Measurements from ENCODE around the gene NXPH1. TPM values are rescaled to one million over a fixed set of nuclear protein-coding genes. Genes with fewer than 3 reads are reported as not detected.

NXPH1 gene
- polyA plus RNA-seq, 3 donors = 0.11 to 0.15 TPM; not detected in 1

GRCh38 chr7:8491544-8492489 lies 58.4 kb downstream of the NXPH1 start:
- no peak for DNase-seq (ENCODE audit: low read depth in 3 of 3, low spot score in 2 of 3)

DNA sequence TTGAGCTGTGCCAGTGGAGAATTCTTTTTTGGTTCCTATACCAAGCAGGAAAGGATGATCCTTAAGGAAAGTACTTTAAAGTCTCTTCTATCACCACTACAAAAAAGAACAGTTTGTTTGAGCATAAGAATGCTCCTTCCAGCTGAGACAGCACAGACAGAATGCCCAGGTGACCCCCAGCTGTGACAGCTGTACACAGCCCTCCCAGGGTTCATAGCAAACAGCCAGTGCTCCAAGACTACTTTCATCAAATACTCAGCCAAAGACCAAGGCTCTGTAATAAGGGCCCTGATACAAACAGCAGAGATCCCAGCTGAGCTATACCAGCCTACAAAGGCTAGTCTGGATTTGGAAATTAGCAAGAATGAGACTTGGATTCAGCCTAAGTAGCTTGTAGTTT lies 65.7 kb downstream of the NXPH1 start:
- DNase-seq (ENCODE audit: low read depth in 3 of 3, low spot score in 2 of 3) = no peak

- no peak for DNase-seq (ENCODE audit: low read depth in 3 of 3, low spot score in 2 of 3)
Measured at GRCh38 chr7:8500286-8500685, 66.9 kb downstream of the NXPH1 start.

GRCh38 chr7:8507566-8507965 lies 74.2 kb downstream of the NXPH1 start:
- DNase-seq (ENCODE audit: low read depth in 3 of 3, low spot score in 2 of 3) = no peak

GRCh38 chr7:8509621-8510020 lies 76.2 kb downstream of the NXPH1 start:
- no peak for DNase-seq (ENCODE audit: low read depth in 3 of 3, low spot score in 2 of 3)

DNA sequence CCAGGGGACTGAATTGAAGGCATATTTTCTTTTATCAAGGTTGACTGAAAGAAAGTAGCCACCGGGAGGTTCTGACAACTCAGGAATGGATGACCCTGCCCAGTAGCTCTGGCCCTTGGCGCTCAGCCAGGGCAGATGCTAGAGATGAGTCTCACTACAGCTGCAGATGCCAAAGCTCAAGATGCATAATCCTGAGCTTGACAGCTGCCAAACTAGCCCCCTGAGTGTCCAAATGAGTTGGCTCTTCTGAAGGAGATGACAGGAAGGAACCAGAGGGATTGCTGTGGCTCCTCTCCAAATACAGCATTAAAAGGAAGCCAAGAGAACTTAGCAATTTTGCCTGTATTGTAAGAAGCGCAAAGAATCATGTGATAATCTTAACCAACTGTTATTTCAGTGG lies 78.4 kb downstream of the NXPH1 start:
- DNase-seq (ENCODE audit: low read depth in 3 of 3, low spot score in 2 of 3) = no peak

- peak; percentile 15 to 30 (median 23) for DNase-seq (ENCODE audit: low read depth in 3 of 3, low spot score in 2 of 3)
Measured at GRCh38 chr7:8514781-8515519, 81.5 kb downstream of the NXPH1 start.

DNA sequence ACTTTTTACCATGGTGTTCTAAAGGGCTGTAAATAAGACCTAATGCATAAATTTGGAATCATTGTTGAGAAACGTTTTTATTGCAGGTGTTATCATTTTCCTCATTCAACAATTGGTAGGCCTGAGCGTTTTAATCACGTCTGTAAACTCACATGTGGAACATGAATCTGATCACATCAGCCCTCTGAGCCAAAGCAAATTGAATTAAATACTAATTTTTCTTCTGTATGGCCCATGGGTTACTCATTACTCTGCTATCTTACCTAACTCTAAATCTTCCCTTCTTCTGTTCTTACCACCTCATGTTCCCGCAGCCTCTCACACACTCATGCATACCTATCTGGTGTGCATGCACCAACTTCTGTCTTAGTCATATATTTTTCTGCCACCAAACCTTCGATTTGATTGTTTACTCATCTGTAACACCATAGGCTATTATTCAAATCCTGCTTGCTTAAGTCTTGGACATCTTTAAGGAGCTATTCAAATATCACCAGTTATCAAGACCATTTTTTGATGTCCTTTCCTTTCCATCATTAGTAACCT lies 82.3 kb downstream of the NXPH1 start:
- DNase-seq (ENCODE audit: low read depth in 3 of 3, low spot score in 2 of 3) = no peak

GRCh38 chr7:8516976-8517375 lies 83.6 kb downstream of the NXPH1 start:
- DNase-seq (ENCODE audit: low read depth in 3 of 3, low spot score in 2 of 3) = no peak

GRCh38 chr7:8528311-8528710 lies 94.9 kb downstream of the NXPH1 start:
- no peak for DNase-seq (ENCODE audit: low read depth in 3 of 3, low spot score in 2 of 3)

GRCh38 chr7:8531991-8532515 lies 98.6 kb downstream of the NXPH1 start:
- no peak for DNase-seq (ENCODE audit: low read depth in 3 of 3, low spot score in 2 of 3)

GRCh38 chr7:8536431-8536830 lies 103.0 kb downstream of the NXPH1 start:
- DNase-seq (ENCODE audit: low read depth in 3 of 3, low spot score in 2 of 3) = no peak

DNA sequence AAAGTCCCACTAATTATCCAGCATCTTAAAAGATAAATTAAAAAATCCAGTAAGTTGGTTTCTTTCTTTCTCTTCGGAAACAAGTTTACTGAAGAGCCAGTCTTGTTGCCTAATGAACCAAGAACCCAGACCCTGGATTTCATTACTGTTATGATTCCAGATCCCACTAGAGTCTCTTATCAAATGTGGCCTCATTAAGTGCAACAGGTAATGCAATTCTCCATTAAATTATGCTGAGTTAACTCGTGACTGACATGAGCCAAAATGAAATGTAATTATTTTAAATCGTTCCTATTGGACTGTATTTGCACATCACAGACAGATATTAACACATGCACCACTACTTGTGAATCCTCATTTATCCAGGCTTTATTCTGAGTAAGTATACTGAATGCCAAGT lies 115.6 kb downstream of the NXPH1 start:
- no peak for DNase-seq (ENCODE audit: low read depth in 3 of 3, low spot score in 2 of 3)

GRCh38 chr7:8560501-8560900 lies 127.1 kb downstream of the NXPH1 start:
- no peak for DNase-seq (ENCODE audit: low read depth in 3 of 3, low spot score in 2 of 3)

- DNase-seq (ENCODE audit: low read depth in 3 of 3, low spot score in 2 of 3) = no peak
Measured at GRCh38 chr7:8561449-8561848, 128.0 kb downstream of the NXPH1 start.

DNA sequence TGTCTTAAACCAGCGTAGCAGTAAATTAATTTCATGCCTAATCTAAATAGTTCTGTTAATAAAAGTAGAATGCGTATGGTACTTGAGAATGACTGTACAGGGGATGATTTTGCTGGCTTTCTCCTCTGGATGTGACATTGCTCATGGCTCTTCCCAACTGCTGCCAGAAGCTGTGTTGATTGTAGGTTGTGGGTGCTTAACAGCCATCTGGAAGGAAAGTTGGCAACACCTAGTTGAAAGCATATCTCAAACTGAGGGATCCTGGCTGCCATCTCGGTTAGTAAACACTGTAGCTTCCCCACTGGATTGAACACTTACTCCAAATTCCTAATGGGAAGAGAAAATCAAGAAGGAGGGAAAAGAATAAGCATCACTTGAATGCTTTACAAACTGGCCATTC lies 130.9 kb downstream of the NXPH1 start:
- DNase-seq (ENCODE audit: low read depth in 3 of 3, low spot score in 2 of 3) = no peak

- DNase-seq (ENCODE audit: low read depth in 3 of 3, low spot score in 2 of 3) = no peak
Measured at GRCh38 chr7:8566016-8566415, 132.6 kb downstream of the NXPH1 start.

GRCh38 chr7:8567626-8568025 lies 134.2 kb downstream of the NXPH1 start:
- DNase-seq (ENCODE audit: low read depth in 3 of 3, low spot score in 2 of 3) = no peak

DNA sequence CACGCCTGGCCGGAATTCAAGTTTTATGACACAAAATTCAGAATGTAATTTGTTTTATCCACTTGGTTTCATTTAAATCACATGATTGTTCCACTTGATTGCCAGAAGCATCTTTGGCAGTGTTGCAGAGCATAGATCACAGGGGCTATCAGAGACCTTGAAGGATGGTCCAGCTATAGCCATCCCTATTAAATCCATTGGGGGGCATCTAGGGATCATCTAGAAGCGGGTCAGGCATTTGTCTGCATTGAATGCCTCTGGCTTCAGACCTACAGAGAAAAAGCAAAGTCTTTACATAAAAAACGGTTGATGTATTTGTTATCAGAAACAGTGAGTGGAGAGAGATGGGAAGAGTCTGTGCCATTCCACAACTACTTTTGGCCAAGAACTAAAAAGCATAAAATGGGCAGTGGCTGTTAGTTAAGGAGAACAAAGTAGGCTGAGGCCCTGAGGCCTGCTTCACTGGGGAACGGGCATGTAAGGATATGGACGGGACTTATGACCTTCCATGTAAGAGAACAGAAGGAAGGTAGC lies 146.3 kb downstream of the NXPH1 start:
- no peak for DNase-seq (ENCODE audit: low read depth in 3 of 3, low spot score in 2 of 3)

DNA sequence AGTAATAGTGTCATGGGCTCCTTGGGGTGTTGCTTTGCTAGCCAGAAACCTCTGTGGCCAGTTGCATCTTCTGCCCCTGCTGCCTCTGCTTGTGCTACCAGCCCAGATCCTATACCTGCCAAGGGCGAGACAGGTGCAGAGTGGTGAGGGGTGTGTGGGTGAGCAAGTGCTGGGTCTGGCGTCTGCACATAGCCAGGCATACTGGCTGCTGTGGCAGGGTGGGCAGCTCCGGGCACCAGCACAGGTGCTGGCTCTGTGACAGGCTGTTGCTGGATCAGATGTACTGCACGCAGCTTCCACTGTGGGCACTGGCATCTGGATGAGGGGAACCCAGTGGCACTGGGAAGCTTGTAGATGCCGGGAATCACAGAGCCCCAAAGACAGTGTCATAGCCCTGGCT lies 148.4 kb downstream of the NXPH1 start:
- DNase-seq (ENCODE audit: low read depth in 3 of 3, low spot score in 2 of 3) = no peak

DNA sequence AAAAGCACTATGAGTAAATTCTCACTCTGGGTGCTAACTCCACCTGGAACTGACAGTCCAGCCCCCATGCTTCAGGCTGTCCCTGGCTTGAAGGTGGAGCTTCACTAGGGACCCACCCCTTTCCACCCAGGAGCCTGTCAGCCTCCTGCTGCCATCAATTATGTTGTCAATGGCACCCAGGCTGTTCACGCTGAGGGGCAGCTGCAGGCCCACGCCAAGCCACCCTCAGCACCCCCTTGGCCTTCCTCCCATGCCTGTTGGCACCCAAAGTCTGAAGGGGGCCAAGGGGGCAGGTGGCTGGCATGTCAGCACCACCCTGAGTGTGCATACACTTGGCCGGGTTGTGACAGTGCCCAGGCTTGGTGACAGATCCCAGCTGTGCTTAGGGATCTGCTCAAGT lies 149.3 kb downstream of the NXPH1 start:
- no peak for DNase-seq (ENCODE audit: low read depth in 3 of 3, low spot score in 2 of 3)
